NT2/D1 (cell line): Measurements from ENCODE around the gene OPHN1.

Source experiments
- SUZ12 ChIP-seq: IDR thresholded peaks from 2 replicates; pipeline ENCODE4 v1.6.1; 2011; ENCODE audit not compliant: insufficient read length, insufficient read depth; ENCODE audit errors: extremely low read depth
- YY1 ChIP-seq: IDR thresholded peaks from 2 replicates; pipeline ENCODE4 v1.6.1; 2011; ENCODE audit not compliant: insufficient read length, insufficient read depth
- ZNF274 ChIP-seq: IDR thresholded peaks from 2 replicates; pipeline ENCODE4 v1.6.1; 2011; ENCODE audit warnings: mild to moderate bottlenecking, low read depth, low read length

- TF ChIP-seq ZNF274 (no peak), YY1 (no peak), SUZ12 (no peak)
Observed at GRCh38 chrX:68432648-68433047, 647 bp downstream of the OPHN1 start.
